IMR-90 (cell line): ENCODE measurements around the gene EIF1.

Experiments
- BHLHE40 ChIP-seq: fragments of 150-350 bp; IDR thresholded peaks from 2 replicates; pipeline ENCODE4 v1.6.1; 2016; ENCODE audit warnings: mild to moderate bottlenecking, low read depth, low read length
- CEBPB ChIP-seq: IDR thresholded peaks from 2 replicates; pipeline ENCODE4 v1.6.1; 2012; ENCODE audit warnings: low read depth, low read length, improper control_type of control experiment
- MAFK ChIP-seq: IDR thresholded peaks from 2 replicates; pipeline ENCODE4 v1.6.1; 2012; ENCODE audit warnings: low read depth, low read length, improper control_type of control experiment
- MXI1 ChIP-seq: IDR thresholded peaks from 2 replicates; pipeline ENCODE4 v1.6.1; 2012; ENCODE audit warnings: low read depth, mild to moderate bottlenecking, low read length, moderate library complexity, borderline replicate concordance
- POLR2A ChIP-seq: IDR thresholded peaks from 2 replicates; pipeline ENCODE4 v1.6.1; 2012; ENCODE audit warnings: mild to moderate bottlenecking, low read depth, low read length
- RCOR1 ChIP-seq: IDR thresholded peaks from 2 replicates; pipeline ENCODE4 v1.6.1; 2012; ENCODE audit warnings: mild to moderate bottlenecking, low read length, improper control_type of control experiment; ENCODE audit not compliant: insufficient replicate concordance
- RFX5 ChIP-seq: IDR thresholded peaks from 2 replicates; pipeline ENCODE4 v1.8.0; 2012; ENCODE audit warnings: low read depth, mild to moderate bottlenecking, low read length, moderate library complexity
- SMC3 ChIP-seq: fragments of 150-350 bp; IDR thresholded peaks from 2 replicates; pipeline ENCODE4 v1.6.1; 2016; ENCODE audit warnings: low read depth, mild to moderate bottlenecking, antibody characterized with exemption, low read length, moderate library complexity
- TF ChIP-seq, protein P1 (sequence below): conservative IDR thresholded peaks from 2 replicates; pipeline ENCODE4 v1.5.1; 2012; ENCODE audit warnings: mild to moderate bottlenecking, low read depth, low read length, improper control_type of control experiment
- TF ChIP-seq, protein P2 (sequence below): fragments of 150-350 bp; IDR thresholded peaks from 2 replicates; pipeline ENCODE4 v1.6.1; 2017; ENCODE audit warnings: mild to moderate bottlenecking, antibody characterized with exemption, low read length, low read depth

DNA sequence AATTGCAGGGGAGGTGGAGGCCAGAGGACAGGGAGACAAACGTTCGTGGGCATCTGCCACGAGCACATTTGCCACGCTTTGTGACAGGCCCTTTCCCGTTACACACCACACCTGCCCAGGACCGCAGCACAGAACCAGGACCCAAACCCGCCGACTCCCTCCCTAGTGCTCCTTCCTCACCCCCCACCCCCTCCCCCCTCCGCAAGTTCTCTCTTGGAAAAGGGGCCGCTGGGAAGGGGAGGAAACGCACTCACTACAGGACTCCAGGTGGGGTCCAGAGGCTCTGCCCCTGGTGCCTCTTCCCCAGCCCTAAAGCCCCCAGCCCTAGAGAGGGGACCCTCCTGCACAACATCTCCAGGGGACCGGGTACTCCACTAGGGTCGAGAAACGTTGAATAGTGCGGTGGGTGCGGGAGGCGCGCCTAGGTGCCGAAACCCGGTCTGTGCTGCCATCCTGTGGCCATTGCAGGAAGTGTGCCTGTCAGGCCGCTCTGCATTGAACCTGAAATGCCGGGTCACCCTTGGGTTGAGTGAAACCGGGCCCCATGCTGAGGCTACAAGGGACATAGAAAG lies 21.9 kb upstream of the EIF1 start:
- TF ChIP-seq, protein P1, sequence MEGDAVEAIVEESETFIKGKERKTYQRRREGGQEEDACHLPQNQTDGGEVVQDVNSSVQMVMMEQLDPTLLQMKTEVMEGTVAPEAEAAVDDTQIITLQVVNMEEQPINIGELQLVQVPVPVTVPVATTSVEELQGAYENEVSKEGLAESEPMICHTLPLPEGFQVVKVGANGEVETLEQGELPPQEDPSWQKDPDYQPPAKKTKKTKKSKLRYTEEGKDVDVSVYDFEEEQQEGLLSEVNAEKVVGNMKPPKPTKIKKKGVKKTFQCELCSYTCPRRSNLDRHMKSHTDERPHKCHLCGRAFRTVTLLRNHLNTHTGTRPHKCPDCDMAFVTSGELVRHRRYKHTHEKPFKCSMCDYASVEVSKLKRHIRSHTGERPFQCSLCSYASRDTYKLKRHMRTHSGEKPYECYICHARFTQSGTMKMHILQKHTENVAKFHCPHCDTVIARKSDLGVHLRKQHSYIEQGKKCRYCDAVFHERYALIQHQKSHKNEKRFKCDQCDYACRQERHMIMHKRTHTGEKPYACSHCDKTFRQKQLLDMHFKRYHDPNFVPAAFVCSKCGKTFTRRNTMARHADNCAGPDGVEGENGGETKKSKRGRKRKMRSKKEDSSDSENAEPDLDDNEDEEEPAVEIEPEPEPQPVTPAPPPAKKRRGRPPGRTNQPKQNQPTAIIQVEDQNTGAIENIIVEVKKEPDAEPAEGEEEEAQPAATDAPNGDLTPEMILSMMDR: peak; percentile 91
- TF ChIP-seq SMC3 (peak; percentile 57), RFX5 (no peak), CEBPB (no peak), MXI1 (no peak), POLR2A (0 out of 2 replicates have a peak, but pooled peaks have one; percentile 23), MAFK (no peak), BHLHE40 (no peak), RCOR1 (no peak)
- TF ChIP-seq, protein P2, sequence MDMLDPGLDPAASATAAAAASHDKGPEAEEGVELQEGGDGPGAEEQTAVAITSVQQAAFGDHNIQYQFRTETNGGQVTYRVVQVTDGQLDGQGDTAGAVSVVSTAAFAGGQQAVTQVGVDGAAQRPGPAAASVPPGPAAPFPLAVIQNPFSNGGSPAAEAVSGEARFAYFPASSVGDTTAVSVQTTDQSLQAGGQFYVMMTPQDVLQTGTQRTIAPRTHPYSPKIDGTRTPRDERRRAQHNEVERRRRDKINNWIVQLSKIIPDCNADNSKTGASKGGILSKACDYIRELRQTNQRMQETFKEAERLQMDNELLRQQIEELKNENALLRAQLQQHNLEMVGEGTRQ: no peak
